HL-60 (cell line): Measurements from ENCODE around the gene SLC4A4.

ENCODE experiments used
- CTCF ChIP-seq: IDR thresholded peaks from one replicate; pipeline ENCODE4 v1.5.1; 2011; ENCODE audit warnings: low read length, control low read depth, inconsistent platforms; ENCODE audit not compliant: insufficient read depth
- POLR2AphosphoS5 ChIP-seq: IDR thresholded peaks from 2 replicates; pipeline ENCODE4 v1.6.1; 2012; ENCODE audit warnings: low read depth
- TF ChIP-seq, protein P1 (sequence below): IDR thresholded peaks from 2 replicates; pipeline ENCODE4 v1.6.1; 2012; ENCODE audit warnings: low read depth; ENCODE audit not compliant: insufficient replicate concordance

- TF ChIP-seq CTCF (no peak), POLR2AphosphoS5 (no peak)
- TF ChIP-seq, protein P1, sequence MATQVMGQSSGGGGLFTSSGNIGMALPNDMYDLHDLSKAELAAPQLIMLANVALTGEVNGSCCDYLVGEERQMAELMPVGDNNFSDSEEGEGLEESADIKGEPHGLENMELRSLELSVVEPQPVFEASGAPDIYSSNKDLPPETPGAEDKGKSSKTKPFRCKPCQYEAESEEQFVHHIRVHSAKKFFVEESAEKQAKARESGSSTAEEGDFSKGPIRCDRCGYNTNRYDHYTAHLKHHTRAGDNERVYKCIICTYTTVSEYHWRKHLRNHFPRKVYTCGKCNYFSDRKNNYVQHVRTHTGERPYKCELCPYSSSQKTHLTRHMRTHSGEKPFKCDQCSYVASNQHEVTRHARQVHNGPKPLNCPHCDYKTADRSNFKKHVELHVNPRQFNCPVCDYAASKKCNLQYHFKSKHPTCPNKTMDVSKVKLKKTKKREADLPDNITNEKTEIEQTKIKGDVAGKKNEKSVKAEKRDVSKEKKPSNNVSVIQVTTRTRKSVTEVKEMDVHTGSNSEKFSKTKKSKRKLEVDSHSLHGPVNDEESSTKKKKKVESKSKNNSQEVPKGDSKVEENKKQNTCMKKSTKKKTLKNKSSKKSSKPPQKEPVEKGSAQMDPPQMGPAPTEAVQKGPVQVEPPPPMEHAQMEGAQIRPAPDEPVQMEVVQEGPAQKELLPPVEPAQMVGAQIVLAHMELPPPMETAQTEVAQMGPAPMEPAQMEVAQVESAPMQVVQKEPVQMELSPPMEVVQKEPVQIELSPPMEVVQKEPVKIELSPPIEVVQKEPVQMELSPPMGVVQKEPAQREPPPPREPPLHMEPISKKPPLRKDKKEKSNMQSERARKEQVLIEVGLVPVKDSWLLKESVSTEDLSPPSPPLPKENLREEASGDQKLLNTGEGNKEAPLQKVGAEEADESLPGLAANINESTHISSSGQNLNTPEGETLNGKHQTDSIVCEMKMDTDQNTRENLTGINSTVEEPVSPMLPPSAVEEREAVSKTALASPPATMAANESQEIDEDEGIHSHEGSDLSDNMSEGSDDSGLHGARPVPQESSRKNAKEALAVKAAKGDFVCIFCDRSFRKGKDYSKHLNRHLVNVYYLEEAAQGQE = no peak
Measured at GRCh38 chr4:71405791-71406190, 67.0 kb downstream of the SLC4A4 start.
